GM13977 (cell line): Measurements from ENCODE around the gene AHCY.
A peak's percentile ranks its signal among the peaks of the same experiment; 100 is the strongest.

Experiments
- DNase-seq: peaks from one replicate; pipeline ENCODE4 v3.0.0; 2012; ENCODE audit warnings: low spot score
- CTCF ChIP-seq: IDR thresholded peaks from 2 replicates; pipeline ENCODE4 v1.5.1; 2012; ENCODE audit warnings: mild to moderate bottlenecking, control low read depth; ENCODE audit not compliant: insufficient read depth; ENCODE audit errors: extremely low read depth, missing control alignments
- in situ Hi-C: fragments of 300-500 bp; cut with MboI; formaldehyde crosslinking; loops from one replicate; pipeline ENCODE4 v1.12.0; 2022; ENCODE audit warnings: low sequenced_read_pairs, low pct_unique_long_range_greater_than_20kb, mixed read lengths, inconsistent platforms; ENCODE audit not compliant: unreplicated experiment

Gene AHCY

GRCh38 chr20:34320861-34321260 lies 17.7 kb upstream of the AHCY start:
- in situ Hi-C loops = loop anchor here (25.0 kb wide), 1 partner anchor 391 kb away; the partner anchor contains the start of gene TP53INP2
- TF ChIP-seq CTCF = no peak
- no peak for DNase-seq

- no peak for DNase-seq
- in situ Hi-C loops = loop anchor here (10.0 to 25.0 kb wide), 2 partner anchors 196 to 393 kb away; partner anchors contain the start of genes DYNLRB1 and TP53INP2
- TF ChIP-seq CTCF = no peak
These were observed 15.7 kb upstream of the AHCY start for GRCh38 chr20:34318609-34319443.

- in situ Hi-C loops = loop anchor here (10.0 to 25.0 kb wide), 2 partner anchors 198 to 396 kb away; partner anchors contain the start of genes DYNLRB1 and TP53INP2
- DNase-seq = no peak
These were observed 13.2 kb upstream of the AHCY start for GRCh38 chr20:34316196-34316814.

GRCh38 chr20:34315236-34315635 lies 12.1 kb upstream of the AHCY start:
- in situ Hi-C loops = loop anchor here (10.0 to 25.0 kb wide), 2 partner anchors 200 to 397 kb away; partner anchors contain the start of genes DYNLRB1 and TP53INP2
- no peak for TF ChIP-seq CTCF
- DNase-seq = no peak

More at GRCh38 chr20:34316196-34316814, 13.2 kb upstream of the AHCY start:
- TF ChIP-seq CTCF = no peak

GRCh38 chr20:34312544-34313217 lies 9.5 kb upstream of the AHCY start:
- in situ Hi-C loops = loop anchor here (10.0 to 25.0 kb wide), 2 partner anchors 202 to 400 kb away; partner anchors contain the start of genes DYNLRB1 and TP53INP2
- DNase-seq = peak; percentile 87
- TF ChIP-seq CTCF = peak; percentile 100

GRCh38 chr20:34312024-34312460 lies 8.9 kb upstream of the AHCY start:
- in situ Hi-C loops = loop anchor here (10.0 to 25.0 kb wide), 2 partner anchors 203 to 400 kb away; partner anchors contain the start of genes DYNLRB1 and TP53INP2
- TF ChIP-seq CTCF = no peak

More at GRCh38 chr20:34312024-34312460, 8.9 kb upstream of the AHCY start:
- no peak for DNase-seq
